Effector CD4-positive, alpha-beta T cell (primary cell): ENCODE data around the gene RNF217.
"Not testable (repeated sequence)": the region's sequence is repeated elsewhere in the genome, so short reads cannot be mapped to it uniquely, and the experiment has no call there.

Source experiments
- DNase-seq: peaks from one replicate; pipeline ENCODE4 v3.0.0-alpha.2; 2020

RNF217 gene

DNA sequence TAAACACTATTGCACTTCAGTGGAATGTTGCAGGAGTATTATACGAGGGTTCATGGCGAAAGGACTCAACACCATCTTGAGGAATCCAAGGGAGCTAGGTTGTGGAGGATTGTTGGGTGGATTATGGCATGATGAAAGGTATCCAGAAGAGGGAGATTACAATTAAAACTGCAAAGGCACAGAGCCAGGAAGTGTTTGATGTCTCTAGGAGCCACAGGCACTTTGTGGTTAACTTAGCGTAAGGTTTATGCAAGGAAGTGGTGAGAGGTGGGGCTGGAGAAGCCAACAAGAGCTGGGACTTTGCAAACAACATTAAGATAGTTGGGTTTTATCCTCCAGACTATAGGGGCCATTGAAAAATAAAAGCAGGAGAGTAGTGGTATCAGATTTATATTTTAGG lies 104.7 kb downstream of the RNF217 start:
- DNase-seq = no peak

DNA sequence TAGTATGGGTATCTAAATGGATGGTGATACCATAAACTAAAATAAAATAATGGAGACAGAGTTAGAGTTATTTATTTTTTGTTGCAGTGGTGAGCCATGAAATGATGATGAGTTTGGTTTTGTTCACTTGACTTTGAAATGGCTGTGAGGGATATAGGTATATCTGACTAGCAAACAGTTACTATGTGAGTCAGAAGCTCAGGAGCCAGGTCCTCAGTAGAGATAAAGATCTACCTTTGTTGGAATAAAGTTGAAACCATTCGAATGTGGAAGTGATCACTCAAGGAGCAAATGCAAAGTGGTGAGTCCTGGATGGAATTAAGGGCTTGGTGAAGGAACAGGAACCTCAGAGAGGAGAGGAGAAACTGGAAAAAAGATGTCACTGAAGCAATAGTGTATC lies 105.3 kb downstream of the RNF217 start:
- DNase-seq = no peak

DNA sequence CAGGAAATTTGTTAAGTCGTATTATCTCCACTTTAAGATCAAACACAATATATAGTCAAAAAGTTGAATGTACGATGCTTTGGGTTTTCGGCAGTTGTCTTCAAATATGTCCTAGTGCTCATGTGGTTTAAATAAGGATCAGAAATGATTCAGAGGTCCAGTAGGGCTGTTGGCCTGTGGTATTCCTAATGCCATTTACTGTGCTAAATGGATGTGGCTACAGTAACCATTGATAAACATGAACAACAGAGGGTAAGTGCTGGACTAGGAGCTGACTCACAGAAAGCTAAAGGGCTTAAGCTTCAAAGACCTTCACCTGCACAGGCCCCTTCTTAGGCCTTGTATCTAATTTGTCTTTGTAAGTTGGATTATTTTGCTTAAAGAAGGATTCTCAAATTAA lies 110.8 kb downstream of the RNF217 start:
- no peak for DNase-seq

DNA sequence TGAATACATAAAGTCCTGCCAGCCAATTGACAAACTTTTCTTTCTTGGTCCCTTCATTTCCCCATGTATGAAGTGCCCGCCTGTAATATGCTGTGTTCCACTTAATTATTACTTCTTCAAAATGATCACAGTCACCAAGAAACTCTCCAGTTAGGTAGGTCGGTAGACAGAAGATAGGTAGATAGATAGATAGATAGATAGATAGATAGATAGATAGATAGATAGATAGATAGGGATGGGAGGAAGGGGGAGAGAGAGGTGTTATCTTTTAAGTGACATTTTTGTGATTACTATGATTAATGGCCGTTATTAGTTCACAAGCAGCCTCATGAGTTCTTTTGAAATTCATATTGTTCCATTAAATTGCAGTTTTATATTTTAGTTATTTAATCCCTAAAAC lies 111.9 kb downstream of the RNF217 start:
- no peak for DNase-seq

DNA sequence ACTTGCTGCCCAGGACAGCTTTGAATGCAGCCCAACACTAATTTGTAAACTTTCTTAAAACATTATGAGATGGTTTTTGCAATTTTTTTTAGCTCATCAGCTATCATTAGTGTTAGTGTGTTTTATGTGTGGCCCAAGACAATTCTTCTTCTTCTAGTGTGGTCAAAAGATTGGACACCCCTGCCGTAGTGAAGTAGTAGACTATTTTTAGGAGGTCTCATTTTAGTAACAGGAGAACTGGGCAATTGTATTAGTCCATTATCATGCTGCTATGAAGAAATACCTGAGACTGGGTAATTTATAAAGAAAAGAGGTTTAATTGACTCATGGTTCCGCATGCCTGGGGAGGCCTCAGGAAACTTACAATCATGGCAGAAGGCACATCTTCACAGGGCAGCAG lies 112.8 kb downstream of the RNF217 start:
- not testable (repeated sequence) for DNase-seq

DNA sequence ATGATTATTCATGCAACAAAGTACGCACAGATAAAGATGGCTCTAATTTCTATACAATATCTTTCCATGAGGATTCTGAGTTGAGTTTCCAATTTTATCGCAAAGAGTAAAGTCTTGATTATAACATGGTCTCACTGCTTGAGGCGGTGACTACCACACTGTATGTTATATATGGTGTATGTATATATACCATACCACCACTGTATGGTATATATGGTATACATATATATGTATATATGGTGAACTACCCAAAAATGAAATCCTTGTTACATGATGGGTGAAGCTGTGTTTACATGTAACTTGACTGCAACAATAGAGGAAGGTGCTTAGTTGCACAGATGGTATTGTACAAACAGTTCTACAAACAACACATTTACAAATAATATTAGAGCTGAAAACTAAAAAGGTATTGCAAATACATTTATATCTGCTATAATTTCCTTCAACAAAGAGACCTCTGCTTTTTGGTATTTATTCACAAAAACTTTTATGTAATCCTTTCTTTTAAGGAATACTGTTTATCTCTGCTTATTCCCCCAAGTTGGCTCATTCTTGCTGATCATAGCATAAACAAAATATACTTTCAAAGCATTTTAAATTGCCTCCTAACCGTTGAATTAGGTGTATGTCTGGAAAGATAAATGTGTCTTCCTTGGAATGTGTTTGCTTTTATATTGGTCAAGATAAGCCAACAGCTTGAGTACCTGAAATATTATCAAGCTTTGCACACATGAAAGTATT lies 113.7 kb downstream of the RNF217 start:
- DNase-seq = no peak

DNA sequence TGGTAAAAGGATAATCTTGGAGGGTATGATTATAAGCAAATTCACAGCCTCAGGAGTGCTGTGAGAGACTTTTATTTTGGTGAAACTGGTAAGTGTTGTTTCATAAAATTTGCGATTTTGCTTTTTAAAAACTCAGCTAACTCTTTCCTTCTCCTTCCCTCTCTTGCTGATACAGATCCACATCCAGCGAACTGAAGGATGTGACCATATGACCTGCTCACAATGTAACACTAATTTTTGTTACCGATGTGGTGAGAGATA lies 114.2 kb downstream of the RNF217 start:
- no peak for DNase-seq

DNA sequence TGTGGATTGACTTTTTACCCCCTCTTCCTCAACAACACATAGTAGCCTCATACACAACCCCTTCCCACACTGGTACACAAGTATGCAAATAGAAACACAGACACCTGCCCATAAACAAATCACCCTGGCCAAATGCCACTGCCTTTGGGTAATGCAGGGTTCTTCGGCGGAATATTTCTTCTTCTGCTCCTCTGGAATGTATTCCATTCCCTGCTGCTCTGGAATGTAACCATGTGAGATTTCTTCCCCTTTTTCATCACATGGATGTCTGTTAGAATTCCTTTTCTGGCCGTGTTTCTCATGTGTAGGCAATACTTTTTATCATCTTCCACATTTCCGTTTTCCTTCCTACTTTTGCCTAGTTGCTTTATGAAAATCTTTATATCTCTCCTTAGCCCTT lies 115.2 kb downstream of the RNF217 start:
- no peak for DNase-seq

DNA sequence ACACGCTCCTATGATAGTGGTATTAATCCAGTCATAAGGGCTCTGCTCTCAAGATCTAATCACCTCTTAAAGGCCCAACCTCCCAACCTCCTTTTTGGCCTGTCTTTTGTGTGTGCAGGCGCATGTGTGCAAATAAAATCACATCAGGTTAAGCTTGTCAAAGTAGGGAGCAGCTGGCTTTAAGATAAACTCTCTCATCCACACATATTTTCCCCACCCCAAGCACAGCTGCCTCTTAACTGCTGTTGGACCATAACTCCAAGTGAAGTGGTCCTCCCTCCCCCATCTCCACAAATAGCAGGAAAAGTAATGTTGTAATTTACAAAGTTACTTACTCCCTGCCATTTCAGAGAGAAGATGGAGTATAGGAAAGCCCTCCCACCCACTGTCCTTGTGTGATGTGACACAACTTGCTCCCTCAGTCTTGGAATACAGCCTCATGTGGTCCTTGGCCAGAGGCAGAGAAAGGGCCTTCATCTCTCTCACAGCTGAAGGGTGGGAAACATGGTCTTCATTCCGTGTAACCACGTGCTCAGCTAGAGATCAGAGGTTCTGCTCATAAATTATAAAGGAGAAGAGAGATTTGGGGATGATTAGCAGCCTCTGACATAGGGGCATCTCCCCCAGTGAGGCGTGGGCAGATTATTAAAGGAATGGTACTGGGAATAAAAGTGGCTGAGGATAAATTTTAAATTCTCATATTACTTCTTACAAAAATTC lies 116.5 kb downstream of the RNF217 start:
- DNase-seq = no peak

DNA sequence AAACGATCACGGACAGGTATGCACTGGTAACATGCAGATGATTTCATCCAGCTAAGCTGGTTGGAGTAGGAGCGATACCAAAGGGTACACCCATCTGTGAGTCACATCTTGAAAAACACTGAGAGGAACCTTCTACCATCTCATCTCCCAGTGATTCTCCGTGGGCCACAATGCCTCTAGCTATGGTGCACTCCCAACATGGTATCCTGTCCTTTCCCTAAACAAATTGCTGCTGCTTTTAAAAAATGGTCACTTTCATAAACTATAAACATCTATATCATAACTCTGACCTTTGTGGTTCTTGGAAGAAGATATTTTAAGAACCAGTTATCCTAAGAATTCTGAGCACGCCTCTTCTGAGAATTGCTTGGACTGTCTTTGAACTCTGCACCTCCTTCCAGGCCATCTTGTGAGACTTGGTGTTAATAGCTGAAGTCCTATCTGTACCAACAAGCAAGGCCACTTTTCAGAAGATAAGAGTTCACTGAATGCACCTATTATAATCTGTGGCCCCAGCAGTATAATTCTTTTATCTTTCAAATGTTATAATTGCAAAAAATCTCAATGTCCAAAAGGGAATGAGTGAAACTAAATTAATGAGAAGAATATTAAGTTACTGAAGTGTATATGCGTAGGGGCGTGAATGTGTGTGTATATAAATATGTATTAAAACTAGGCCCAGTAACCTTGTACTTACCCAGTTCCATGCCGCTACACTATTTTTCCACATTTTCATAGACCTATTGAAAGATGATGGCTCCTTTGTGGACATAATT lies 120.9 kb downstream of the RNF217 start:
- no peak for DNase-seq

DNA sequence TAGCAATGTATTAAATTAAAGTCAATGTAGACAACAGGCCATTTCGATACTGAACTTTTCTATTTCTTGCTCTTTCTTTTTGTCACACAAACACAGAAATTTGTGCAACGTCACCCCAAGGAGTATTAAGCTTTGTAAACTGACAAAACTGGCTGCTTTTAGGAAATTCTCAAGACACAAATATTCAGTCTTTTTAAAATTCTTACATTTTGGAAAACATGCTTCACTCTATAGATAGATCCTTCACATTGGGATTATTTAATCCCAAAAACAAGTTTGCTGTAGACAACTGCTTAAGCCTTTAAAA lies 121.4 kb downstream of the RNF217 start:
- DNase-seq = no peak

DNA sequence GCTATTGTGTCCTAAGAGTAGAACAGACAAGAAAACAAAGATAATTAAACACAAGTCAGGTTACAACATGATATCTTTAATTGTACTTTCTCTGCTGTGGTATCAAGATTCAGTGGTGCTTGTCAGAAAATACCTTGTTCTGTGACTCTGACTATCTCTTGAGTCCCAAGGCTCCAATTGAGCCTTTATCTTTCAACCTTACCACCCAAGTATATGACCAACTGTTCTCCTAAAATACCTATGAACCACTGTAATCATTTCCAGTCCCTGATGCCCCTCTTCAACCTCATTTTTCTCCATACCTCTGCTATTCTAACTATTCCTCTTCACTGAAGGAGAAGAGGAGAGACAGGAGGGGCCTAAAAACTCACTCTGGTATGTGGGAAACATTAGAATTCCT lies 124.5 kb downstream of the RNF217 start:
- no peak for DNase-seq

DNA sequence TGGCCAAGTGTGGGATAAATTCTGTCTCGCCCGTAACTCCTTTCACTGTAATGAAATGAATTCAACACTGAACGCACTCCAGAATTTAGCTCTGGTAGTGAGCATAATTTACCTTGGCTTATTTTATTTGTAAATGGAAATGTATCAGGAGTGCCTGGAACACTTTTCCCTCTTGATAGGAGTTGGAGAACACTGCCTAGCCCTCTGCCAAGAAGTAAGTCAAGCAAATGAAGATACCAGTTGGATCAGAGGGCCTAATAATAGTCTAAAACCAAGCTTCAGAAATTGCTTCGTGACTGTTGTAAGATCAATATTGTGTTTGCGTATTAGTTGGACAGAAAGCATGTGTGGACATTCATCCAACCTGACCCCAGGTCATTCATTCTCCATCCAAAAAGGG lies 126.7 kb downstream of the RNF217 start:
- DNase-seq = no peak

DNA sequence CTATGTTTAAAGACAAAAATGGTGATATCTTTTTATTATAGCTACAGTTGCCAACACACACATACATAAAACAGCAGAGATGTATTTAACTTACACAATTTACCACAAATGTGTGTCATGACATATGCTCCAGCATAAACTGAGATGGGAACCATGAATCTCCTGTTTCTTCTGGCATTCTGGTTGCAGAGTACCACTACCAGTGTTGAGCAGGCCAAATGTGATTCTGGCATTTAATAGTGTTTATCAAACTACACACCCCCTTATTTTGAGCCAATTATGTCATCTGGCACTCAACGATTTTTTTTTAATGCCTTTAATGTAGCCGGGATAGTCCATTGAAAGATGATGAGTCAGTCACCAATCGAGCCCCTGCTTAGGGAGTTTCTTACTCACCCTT lies 132.3 kb downstream of the RNF217 start:
- no peak for DNase-seq

DNA sequence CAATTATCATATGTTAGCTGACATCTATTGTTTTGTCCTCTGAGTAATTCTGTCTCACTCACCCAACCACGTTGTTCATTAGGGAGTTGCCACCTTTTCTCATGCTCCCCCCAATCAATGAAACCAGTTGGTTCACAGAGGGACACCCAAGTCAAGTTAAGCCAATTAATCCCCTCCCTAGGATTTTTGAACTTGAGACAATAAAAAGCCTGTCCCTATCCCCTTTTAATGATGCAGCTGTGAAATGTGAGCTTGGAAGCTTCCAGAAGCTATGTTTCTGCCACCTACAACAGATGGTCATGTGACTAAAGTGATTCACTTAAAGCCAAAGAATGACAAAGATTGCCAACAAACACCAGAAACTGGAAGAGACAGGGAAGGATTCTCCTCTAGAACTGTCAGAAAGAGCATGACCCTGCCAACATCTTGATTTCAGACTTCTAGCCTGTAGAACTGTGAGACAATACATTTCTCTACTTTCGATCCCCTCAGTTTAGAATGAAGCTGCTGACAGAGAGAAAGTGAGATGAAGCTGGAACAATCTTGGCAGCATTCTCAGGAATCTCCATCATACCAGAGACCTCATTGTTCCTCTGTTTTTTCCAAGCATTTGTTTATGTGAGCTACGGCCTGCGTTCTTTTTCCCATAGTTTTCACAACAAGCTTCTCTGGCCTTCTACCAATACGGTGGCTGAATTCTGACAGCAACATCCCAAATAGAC lies 133.5 kb downstream of the RNF217 start:
- no peak for DNase-seq

DNA sequence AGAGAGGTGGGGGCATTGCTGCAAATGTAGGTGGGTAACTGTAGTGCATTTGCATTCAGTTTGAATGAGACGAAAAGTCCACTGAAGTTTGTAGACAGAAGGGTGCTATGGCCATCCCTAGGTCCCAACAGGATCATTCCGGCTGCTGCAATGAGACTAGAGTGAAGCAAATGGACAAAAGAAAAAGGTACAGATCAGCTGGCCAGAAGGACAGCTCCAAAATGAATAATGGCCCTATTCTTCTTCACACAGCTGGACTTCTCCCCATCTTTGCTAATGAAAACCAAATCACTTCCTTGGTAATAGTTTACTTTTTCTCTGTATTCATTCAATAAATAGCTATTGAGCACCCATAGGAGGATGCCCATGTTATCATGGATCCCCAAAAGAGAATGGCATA lies 134.9 kb downstream of the RNF217 start:
- DNase-seq = no peak

DNA sequence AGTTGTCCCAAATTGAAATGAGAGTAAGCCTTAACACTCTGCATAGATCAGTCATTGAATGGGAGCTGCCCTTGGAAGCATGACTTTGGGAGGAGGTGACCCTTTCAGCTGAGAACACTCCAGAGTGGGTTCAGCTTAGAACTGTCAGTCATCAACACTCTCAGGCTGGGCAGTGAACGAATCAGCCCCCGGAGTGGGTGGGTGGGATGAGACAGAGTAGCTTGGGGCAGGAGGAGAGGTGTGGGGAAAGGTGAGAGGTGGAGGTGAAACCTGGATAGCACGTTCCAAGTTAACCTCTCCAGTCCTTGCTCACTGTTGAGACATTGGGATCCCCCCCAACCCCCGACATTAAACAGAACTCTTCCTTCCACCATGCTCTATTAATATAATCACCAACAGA lies 136.0 kb downstream of the RNF217 start:
- DNase-seq = no peak

DNA sequence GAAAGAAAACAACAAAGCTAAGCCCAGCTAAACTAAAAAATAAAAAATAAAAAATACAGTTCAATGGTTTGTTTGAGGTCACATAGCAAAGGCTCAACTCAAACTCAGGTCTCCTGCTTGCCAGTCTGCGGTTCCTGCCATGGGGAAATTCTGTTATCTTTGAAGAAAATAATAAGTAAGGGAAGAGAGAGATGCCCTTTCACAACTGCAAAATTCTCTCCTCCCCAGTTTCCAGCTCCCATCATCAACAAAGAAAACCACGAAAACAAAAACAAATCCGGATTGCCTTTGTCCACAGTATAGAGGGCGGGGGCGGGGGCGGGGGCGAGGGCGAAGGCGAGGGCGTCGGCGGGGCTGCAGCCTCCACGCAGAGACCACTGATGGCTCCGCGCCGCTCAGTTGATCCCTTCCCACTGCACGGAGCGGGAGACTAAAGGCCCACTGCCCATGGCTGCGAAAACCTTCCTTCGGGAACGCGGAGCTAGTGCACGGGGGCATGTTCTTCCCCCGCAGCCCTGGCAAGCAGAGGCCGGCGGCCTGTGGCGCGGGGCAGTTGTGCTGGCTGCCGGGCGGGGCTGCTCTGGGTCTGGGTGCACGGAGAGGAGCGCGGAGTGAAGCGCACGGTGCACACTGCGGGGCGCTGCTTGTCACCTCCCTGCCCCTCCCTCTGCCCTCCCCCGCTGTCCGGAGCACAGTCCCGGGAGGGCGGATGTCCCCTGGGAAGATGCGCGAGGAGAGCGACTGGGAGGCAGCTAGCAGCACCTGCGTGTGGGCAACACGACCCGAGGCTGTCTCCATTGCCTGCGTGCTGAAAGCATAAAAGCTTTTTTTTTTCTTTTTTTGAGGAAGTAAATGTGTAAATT lies 137.2 kb downstream of the RNF217 start:
- DNase-seq = no peak

DNA sequence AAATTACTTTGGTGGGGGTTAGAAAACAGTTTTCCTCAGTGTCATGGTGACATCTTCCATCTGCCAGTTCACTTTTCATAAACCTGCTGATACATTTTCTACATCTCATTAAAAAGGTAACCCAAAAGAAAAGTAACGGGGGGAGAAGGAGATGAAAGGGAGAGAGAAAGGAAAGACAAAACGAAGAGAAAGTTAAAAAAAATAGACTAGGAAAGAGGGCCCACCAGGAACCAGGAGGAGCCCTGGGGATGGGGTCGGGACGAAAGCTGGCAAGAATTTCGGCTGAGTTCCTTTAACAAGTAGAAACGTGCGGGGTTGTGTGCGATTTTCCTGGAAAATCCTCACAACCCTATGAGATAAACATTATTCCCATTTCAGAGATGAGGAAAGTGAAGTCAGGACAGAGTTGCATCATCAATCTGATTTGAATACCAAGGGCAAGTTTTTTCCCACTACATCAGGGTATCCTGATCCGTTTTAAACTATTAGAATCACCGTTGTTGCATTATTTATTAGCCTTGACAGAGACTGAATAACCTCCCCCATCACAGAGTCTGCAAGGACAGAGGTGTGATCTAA lies 137.9 kb downstream of the RNF217 start:
- no peak for DNase-seq

DNA sequence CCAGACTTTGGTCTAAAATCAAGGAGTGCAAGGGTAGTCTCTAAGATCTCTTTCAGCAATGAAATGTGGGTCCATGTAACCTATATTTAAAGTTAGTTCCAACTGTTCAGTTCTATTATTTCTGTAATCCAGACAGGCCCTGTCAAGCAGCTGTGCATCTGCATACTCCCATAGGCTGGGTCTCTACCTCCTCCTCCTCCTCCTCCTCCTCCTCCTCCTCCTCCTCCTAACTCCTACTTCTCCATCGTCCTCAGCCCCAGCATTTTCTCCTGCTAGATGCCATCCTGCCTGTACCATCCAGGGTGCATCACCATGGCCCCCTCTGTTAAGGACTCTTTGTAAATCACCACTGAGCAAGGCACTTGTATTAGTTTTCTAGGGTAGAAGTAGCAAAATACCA lies 138.9 kb downstream of the RNF217 start:
- DNase-seq = no peak

DNA sequence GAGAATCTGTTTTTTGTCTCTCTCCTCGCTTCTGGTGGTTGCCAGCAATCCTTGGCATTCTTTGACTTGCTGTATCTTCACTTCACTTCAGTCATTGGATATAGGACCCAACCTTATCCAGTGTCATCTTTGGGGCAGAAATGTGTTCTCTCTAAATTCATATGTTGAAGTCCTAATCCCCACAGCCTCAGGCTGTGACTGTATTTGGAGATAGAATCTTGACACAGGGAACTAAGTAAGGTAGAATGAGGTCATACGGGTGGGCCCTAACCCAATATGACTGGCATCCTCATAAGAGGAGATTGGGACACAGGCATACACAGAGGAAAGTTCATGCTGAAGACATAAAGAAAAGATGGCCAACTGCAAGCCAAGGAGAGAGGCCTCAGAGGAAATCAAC lies 139.4 kb downstream of the RNF217 start:
- DNase-seq = no peak

DNA sequence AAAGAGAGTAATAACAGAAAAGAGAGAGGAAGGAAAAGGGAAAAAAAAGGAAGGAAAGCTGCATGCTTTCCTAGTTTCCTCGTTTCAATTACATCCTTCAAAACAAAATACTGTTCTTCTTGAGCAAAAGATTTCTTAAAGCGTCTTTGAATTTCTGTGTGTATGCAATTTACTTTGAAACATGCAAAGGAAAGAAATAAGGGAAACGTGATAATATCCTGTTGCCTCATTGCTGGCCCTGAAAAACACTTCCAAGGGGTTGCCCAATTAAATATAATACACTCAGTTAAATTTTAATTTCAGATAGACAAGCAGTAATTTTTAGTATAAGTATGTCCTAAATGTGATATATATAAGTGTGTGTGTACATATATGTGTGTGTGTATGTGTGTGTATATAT lies 140.2 kb downstream of the RNF217 start:
- DNase-seq = no peak
